ENCODE measurements around the gene TDRD7. TPM values are rescaled to one million over a fixed set of nuclear protein-coding genes. Genes with fewer than 3 reads are reported as not detected.
A peak's percentile ranks its signal among the peaks of the same experiment; 100 is the strongest.

Gene TDRD7
- total and polyA plus RNA-seq, 9 of the 15 experiments (the other 6 are each of a cell fraction or from before 2014, with no cell fraction given): 2.2 to 7.7 (median 5.2) TPM

GRCh38 chr9:97462914-97463313 lies 51.0 kb downstream of the TDRD7 start (continued):
- no peak for TF ChIP-seq SFPQ (IDR thresholded peaks at IDR 0.05; ENCODE audit: low read depth, low read length)

GRCh38 chr9:97468658-97469448 lies 57.0 kb downstream of the TDRD7 start:
- no peaks in the 10 kb centered on the region for H4K20me1 ChIP-seq (replicated peaks; ENCODE audit: control insufficient read depth, insufficient read depth, low read length)
- no peak overlapping the region for H3K27ac ChIP-seq (ENCODE audit: extremely low read depth, low read depth, low read length)
- FAIRE-seq: peak; percentile 90
- H3K4me1 ChIP-seq (replicated peaks in 1 of 2; ENCODE audit: control insufficient read depth in 2 of 2, insufficient read depth in 2 of 2, low read length in 2 of 2): peaks cover 0 to 8% of the 10 kb centered on the region in 2 experiments; a peak in 2 of 5 replicates
- no TSS peak for BruUV-seq (replicated peaks)
- peak; percentile 65 to 88 (median 78) for DNase-seq (ENCODE audit: extremely low read depth in 1 of 4, low spot score in 3 of 4)
- ChIA-PET POLR2A (interaction anchor here (0.6 to 1.8 kb wide), 6 partner anchors 9 to 147 kb away, joined by 3 to 8 read pairs (median 4); partner anchors contain the start of gene TMOD1), CTCF (ENCODE audit: low intra/inter-chr PET ratio) (interaction anchor here (0.6 to 5.0 kb wide), 3 partner anchors 130 to 248 kb away, joined by 7 to 53 read pairs (median 24); no protein-coding TSS in a partner anchor)
- H3K4me2 ChIP-seq (ENCODE audit: insufficient read depth, low read length): no peak overlapping the region
- WGBS (ENCODE audit: insufficient coverage, low coverage, missing lambda C conversion rate): 21% methylated on average over 4 of the region's 4 CpGs
- no peaks in the 10 kb centered on the region for H3K9me3 ChIP-seq (replicated peaks; ENCODE audit: control insufficient read depth, insufficient read depth, low read depth, low read length)
- in situ Hi-C loops (cut with MboI) (loop anchor here (5.0 kb wide), 1 partner anchor 133 kb away; no protein-coding TSS in a partner anchor), intact Hi-C loops (cut with micrococcal nuclease) (loop anchor here (1.0 to 10.0 kb wide), 3 partner anchors 129 to 426 kb away; no protein-coding TSS in a partner anchor)
- peak overlapping the region; percentile 35 for H2AFZ ChIP-seq (ENCODE audit: low read depth, low read length)
- no peaks in the 10 kb centered on the region for H3K27me3 ChIP-seq (ENCODE audit: control insufficient read depth in 2 of 2, insufficient read depth in 2 of 2, low read length in 2 of 2)
- no peaks in the 10 kb centered on the region for H3K36me3 ChIP-seq (ENCODE audit: control insufficient read depth, insufficient read depth, low read length)
- no peak overlapping the region for H3K4me3 ChIP-seq
- H3K9me1 ChIP-seq (ENCODE audit: control insufficient read depth, insufficient read depth, low read length): no peaks in the 10 kb centered on the region
- H3K79me2 ChIP-seq (ENCODE audit: control insufficient read depth, insufficient read depth, low read length): no peaks in the 10 kb centered on the region
- H3K9ac ChIP-seq (ENCODE audit: insufficient read depth in 1 of 2, low read depth in 2 of 2, low read length in 2 of 2): peak overlapping the region in 1 of 2 experiments; percentile 5; a peak in 1 of 4 replicates
- peak; percentile 100 for ATAC-seq
- peak; percentile 90 to 96 (median 96) for TF ChIP-seq CTCF (IDR thresholded peaks at IDR 0.05 in 2 of 3, conservative IDR thresholded peaks at IDR 0.05 in 1 of 3; ENCODE audit: insufficient read depth in 2 of 3, low read depth in 1 of 3, low read length in 3 of 3)
- TF ChIP-seq RFX5 (IDR thresholded peaks at IDR 0.05; ENCODE audit: low read depth, low read length): 0 out of 2 replicates have a peak, but pooled peaks have one; percentile 37
- peak; percentile 41; the same call in 1 of the 2 replicates for TF ChIP-seq ZFX (CRISPR knock-in tag; IDR thresholded peaks at IDR 0.05)
- TF ChIP-seq USF2 (CRISPR knock-in tag; IDR thresholded peaks at IDR 0.05): peak; percentile 23; the same call in 1 of the 2 replicates
- peak; percentile 49; the same call in 1 of the 2 replicates for TF ChIP-seq ARID3A (IDR thresholded peaks at IDR 0.05; ENCODE audit: borderline replicate concordance, low read depth, low read length)
- TF ChIP-seq ARID2 (IDR thresholded peaks at IDR 0.05): peak; percentile 64; the same call in 1 of the 2 replicates
- TF ChIP-seq RCOR1 (IDR thresholded peaks at IDR 0.05; ENCODE audit: borderline replicate concordance in 1 of 2, low read depth in 2 of 2, low read length in 2 of 2): peak in 1 of 2 experiments; percentile 47; a peak in 1 of 4 replicates
- TF ChIP-seq RAD21 (CRISPR knock-in tag; conservative IDR thresholded peaks at IDR 0.05 in 1 of 2, IDR thresholded peaks at IDR 0.05 in 1 of 2): peak; percentile 92 to 97
- no peak for TF ChIP-seq BACH1 (tag; IDR thresholded peaks at IDR 0.05)

All from K562 (cell line).